GM12892 (cell line): ENCODE measurements around the gene PFKFB3.

ENCODE experiments used
- POLR2A ChIP-seq: IDR thresholded peaks from 2 replicates; pipeline ENCODE4 v1.6.1; 2011; ENCODE audit warnings: low read depth, low read length, control low read depth
- POLR2AphosphoS5 ChIP-seq: IDR thresholded peaks from 2 replicates; pipeline ENCODE4 v1.6.1; 2011; ENCODE audit warnings: low read depth, low read length, control low read depth

DNA sequence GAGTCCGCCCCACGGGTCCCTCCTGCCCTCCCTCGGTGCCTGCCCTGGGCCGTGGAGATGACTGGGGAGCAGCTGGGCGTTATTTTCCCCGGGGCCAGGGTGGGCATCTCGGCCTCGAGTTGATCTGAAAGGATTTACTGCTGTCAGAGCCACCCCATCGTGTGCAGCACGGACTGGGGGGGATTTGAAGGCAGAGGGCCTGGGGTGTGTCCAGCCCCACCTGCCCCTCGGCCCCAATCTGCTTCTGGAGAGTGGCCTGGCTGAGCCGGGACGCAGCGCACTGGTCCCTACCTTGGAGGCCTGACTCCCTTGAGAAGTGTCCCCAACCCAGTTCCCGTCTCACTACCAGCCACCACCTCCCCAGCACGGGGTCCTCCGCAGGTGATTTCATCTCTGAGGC, 24.2 kb upstream of the PFKFB3 start:
- TF ChIP-seq POLR2AphosphoS5 (no peak), POLR2A (no peak)
